ENCODE data around the gene INAVA. TPM values are rescaled to one million over a fixed set of nuclear protein-coding genes. Genes with fewer than 3 reads are reported as not detected.

The INAVA gene
- total and polyA plus RNA-seq, 2 experiments from 2014 or later, result 25.3 to 43.9 TPM

DNA sequence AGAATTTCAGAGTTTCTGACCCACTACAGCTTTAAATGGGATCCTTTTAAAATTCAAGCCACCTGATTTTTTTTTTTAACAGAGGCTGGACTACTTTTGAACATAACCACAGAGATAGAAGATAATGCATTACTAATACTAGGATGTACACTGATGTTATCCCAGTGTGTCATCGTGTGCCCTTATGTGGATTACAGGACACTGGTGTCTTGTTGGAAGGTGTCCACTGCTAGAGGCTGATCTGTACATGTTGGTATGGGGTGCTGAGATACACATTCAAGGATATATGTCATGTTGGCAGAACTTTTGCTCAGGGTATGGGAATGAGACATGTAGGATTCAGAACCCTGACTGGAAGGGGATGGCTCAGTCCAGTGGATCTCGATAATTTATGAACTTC, 56.3 kb downstream of the INAVA start:
- Mint-ChIP-seq H3K27me3 (ENCODE audit: insufficient read depth, low read depth, poor library complexity) (peaks cover 6% of the 10 kb centered on the region), H3K27ac (no peak overlapping the region), H3K4me1 (no peaks in the 10 kb centered on the region), H3K9me3 (peaks cover 10% of the 10 kb centered on the region), H3K36me3 (ENCODE audit: low read depth) (peaks cover 9% of the 10 kb centered on the region; the same call in 2 of the 3 replicates), H3K4me3 (no peak overlapping the region)
- no peak overlapping the region for H2AFZ ChIP-seq
- DNase-seq (ENCODE audit: low spot score) (no peak), ATAC-seq (no peak)
- H3K27me3 ChIP-seq (ENCODE audit: insufficient read depth), result no peaks in the 10 kb centered on the region
- H3K9me2 ChIP-seq (ENCODE audit: insufficient read depth), result no peaks in the 10 kb centered on the region
- H3K79me2 ChIP-seq (replicated peaks; ENCODE audit: insufficient read depth), result no peaks in the 10 kb centered on the region
- no peaks in the 10 kb centered on the region for H3F3A ChIP-seq (replicated peaks; ENCODE audit: low read depth)
- no peak for TF ChIP-seq ZNF331 (CRISPR knock-in tag; IDR thresholded peaks at IDR 0.05; ENCODE audit: low read depth)
- TF ChIP-seq, protein P1, sequence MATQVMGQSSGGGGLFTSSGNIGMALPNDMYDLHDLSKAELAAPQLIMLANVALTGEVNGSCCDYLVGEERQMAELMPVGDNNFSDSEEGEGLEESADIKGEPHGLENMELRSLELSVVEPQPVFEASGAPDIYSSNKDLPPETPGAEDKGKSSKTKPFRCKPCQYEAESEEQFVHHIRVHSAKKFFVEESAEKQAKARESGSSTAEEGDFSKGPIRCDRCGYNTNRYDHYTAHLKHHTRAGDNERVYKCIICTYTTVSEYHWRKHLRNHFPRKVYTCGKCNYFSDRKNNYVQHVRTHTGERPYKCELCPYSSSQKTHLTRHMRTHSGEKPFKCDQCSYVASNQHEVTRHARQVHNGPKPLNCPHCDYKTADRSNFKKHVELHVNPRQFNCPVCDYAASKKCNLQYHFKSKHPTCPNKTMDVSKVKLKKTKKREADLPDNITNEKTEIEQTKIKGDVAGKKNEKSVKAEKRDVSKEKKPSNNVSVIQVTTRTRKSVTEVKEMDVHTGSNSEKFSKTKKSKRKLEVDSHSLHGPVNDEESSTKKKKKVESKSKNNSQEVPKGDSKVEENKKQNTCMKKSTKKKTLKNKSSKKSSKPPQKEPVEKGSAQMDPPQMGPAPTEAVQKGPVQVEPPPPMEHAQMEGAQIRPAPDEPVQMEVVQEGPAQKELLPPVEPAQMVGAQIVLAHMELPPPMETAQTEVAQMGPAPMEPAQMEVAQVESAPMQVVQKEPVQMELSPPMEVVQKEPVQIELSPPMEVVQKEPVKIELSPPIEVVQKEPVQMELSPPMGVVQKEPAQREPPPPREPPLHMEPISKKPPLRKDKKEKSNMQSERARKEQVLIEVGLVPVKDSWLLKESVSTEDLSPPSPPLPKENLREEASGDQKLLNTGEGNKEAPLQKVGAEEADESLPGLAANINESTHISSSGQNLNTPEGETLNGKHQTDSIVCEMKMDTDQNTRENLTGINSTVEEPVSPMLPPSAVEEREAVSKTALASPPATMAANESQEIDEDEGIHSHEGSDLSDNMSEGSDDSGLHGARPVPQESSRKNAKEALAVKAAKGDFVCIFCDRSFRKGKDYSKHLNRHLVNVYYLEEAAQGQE (IDR thresholded peaks at IDR 0.05; ENCODE audit: unreplicated experiment), result no peak
- no peak for TF ChIP-seq STAT1 (IDR thresholded peaks at IDR 0.05; ENCODE audit: unreplicated experiment)
- TF ChIP-seq EZH2 (IDR thresholded peaks at IDR 0.05; ENCODE audit: low read depth, unreplicated experiment), result no peak
- no peak for TF ChIP-seq POLR2AphosphoS5 (IDR thresholded peaks at IDR 0.05; ENCODE audit: low read depth)
- TF ChIP-seq JUNB (IDR thresholded peaks at IDR 0.05; ENCODE audit: unreplicated experiment), result no peak
- TF ChIP-seq NANOG (IDR thresholded peaks at IDR 0.05; ENCODE audit: borderline replicate concordance), result no peak
- TF ChIP-seq CREB1 (CRISPR knock-in tag; IDR thresholded peaks at IDR 0.05; ENCODE audit: low read depth), result no peak
- TF ChIP-seq ZNF114 (CRISPR knock-in tag; IDR thresholded peaks at IDR 0.05), result no peak
- no peak for TF ChIP-seq EZH2phosphoT487 (IDR thresholded peaks at IDR 0.05; ENCODE audit: unreplicated experiment)
- TF ChIP-seq, protein P2, sequence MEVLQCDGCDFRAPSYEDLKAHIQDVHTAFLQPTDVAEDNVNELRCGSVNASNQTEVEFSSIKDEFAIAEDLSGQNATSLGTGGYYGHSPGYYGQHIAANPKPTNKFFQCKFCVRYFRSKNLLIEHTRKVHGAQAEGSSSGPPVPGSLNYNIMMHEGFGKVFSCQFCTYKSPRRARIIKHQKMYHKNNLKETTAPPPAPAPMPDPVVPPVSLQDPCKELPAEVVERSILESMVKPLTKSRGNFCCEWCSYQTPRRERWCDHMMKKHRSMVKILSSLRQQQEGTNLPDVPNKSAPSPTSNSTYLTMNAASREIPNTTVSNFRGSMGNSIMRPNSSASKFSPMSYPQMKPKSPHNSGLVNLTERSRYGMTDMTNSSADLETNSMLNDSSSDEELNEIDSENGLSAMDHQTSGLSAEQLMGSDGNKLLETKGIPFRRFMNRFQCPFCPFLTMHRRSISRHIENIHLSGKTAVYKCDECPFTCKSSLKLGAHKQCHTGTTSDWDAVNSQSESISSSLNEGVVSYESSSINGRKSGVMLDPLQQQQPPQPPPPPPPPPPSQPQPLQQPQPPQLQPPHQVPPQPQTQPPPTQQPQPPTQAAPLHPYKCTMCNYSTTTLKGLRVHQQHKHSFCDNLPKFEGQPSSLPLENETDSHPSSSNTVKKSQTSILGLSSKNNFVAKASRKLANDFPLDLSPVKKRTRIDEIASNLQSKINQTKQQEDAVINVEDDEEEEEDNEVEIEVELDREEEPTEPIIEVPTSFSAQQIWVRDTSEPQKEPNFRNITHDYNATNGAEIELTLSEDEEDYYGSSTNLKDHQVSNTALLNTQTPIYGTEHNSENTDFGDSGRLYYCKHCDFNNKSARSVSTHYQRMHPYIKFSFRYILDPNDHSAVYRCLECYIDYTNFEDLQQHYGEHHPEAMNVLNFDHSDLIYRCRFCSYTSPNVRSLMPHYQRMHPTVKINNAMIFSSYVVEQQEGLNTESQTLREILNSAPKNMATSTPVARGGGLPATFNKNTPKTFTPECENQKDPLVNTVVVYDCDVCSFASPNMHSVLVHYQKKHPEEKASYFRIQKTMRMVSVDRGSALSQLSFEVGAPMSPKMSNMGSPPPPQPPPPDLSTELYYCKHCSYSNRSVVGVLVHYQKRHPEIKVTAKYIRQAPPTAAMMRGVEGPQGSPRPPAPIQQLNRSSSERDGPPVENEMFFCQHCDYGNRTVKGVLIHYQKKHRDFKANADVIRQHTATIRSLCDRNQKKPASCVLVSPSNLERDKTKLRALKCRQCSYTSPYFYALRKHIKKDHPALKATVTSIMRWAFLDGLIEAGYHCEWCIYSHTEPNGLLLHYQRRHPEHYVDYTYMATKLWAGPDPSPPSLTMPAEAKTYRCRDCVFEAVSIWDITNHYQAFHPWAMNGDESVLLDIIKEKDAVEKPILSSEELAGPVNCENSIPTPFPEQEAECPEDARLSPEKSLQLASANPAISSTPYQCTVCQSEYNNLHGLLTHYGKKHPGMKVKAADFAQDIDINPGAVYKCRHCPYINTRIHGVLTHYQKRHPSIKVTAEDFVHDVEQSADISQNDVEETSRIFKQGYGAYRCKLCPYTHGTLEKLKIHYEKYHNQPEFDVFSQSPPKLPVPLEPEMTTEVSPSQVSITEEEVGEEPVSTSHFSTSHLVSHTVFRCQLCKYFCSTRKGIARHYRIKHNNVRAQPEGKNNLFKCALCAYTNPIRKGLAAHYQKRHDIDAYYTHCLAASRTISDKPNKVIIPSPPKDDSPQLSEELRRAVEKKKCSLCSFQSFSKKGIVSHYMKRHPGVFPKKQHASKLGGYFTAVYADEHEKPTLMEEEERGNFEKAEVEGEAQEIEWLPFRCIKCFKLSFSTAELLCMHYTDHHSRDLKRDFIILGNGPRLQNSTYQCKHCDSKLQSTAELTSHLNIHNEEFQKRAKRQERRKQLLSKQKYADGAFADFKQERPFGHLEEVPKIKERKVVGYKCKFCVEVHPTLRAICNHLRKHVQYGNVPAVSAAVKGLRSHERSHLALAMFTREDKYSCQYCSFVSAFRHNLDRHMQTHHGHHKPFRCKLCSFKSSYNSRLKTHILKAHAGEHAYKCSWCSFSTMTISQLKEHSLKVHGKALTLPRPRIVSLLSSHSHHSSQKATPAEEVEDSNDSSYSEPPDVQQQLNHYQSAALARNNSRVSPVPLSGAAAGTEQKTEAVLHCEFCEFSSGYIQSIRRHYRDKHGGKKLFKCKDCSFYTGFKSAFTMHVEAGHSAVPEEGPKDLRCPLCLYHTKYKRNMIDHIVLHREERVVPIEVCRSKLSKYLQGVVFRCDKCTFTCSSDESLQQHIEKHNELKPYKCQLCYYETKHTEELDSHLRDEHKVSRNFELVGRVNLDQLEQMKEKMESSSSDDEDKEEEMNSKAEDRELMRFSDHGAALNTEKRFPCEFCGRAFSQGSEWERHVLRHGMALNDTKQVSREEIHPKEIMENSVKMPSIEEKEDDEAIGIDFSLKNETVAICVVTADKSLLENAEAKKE (CRISPR knock-in tag; IDR thresholded peaks at IDR 0.05), result no peak
- TF ChIP-seq, protein P3, sequence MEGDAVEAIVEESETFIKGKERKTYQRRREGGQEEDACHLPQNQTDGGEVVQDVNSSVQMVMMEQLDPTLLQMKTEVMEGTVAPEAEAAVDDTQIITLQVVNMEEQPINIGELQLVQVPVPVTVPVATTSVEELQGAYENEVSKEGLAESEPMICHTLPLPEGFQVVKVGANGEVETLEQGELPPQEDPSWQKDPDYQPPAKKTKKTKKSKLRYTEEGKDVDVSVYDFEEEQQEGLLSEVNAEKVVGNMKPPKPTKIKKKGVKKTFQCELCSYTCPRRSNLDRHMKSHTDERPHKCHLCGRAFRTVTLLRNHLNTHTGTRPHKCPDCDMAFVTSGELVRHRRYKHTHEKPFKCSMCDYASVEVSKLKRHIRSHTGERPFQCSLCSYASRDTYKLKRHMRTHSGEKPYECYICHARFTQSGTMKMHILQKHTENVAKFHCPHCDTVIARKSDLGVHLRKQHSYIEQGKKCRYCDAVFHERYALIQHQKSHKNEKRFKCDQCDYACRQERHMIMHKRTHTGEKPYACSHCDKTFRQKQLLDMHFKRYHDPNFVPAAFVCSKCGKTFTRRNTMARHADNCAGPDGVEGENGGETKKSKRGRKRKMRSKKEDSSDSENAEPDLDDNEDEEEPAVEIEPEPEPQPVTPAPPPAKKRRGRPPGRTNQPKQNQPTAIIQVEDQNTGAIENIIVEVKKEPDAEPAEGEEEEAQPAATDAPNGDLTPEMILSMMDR (conservative IDR thresholded peaks at IDR 0.05; ENCODE audit: low read depth in 2 of 2), result no peak
- TF ChIP-seq, protein P4, sequence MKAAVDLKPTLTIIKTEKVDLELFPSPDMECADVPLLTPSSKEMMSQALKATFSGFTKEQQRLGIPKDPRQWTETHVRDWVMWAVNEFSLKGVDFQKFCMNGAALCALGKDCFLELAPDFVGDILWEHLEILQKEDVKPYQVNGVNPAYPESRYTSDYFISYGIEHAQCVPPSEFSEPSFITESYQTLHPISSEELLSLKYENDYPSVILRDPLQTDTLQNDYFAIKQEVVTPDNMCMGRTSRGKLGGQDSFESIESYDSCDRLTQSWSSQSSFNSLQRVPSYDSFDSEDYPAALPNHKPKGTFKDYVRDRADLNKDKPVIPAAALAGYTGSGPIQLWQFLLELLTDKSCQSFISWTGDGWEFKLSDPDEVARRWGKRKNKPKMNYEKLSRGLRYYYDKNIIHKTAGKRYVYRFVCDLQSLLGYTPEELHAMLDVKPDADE (IDR thresholded peaks at IDR 0.05), result no peak
- no peak overlapping the region for H3K27ac ChIP-seq (ENCODE audit: low read depth)
- H3K36me3 ChIP-seq (ENCODE audit: insufficient read depth), result no peaks in the 10 kb centered on the region
- no peaks in the 10 kb centered on the region for H4K20me1 ChIP-seq (replicated peaks; ENCODE audit: insufficient read depth)
- H3K4me1 ChIP-seq (ENCODE audit: insufficient read depth), result no peaks in the 10 kb centered on the region
- no peak overlapping the region for H3K4me3 ChIP-seq
- no peak overlapping the region for H3K4me2 ChIP-seq
